ENCODE measurements around the gene STUM.

Gene STUM

GRCh38 chr1:226639631-226640061 is 91.1 kb downstream of the STUM start:
- DNase-seq (ENCODE audit: low read depth, low spot score) = no peak

- no peak for DNase-seq (ENCODE audit: low read depth, low spot score)
Observed at GRCh38 chr1:226640321-226641136, 92.0 kb downstream of the STUM start.

GRCh38 chr1:226641671-226642231 is 93.2 kb downstream of the STUM start:
- no peak for DNase-seq (ENCODE audit: low read depth, low spot score)

- no peak for DNase-seq (ENCODE audit: low read depth, low spot score)
Observed at GRCh38 chr1:226642421-226642820, 93.9 kb downstream of the STUM start.

GRCh38 chr1:226643177-226643576 is 94.6 kb downstream of the STUM start:
- no peak for DNase-seq (ENCODE audit: low read depth, low spot score)

- DNase-seq (ENCODE audit: low read depth, low spot score) = no peak
Observed at GRCh38 chr1:226643611-226644540, 95.3 kb downstream of the STUM start.

GRCh38 chr1:226644541-226645176 is 96.1 kb downstream of the STUM start:
- DNase-seq (ENCODE audit: low read depth, low spot score) = no peak

GRCh38 chr1:226645279-226645976 is 96.9 kb downstream of the STUM start:
- DNase-seq (ENCODE audit: low read depth, low spot score) = no peak

GRCh38 chr1:226646026-226646869 is 97.7 kb downstream of the STUM start:
- DNase-seq (ENCODE audit: low read depth, low spot score) = no peak

GRCh38 chr1:226646870-226647449 is 98.4 kb downstream of the STUM start:
- no peak for DNase-seq (ENCODE audit: low read depth, low spot score)

GRCh38 chr1:226647719-226648118 is 99.2 kb downstream of the STUM start:
- no peak for DNase-seq (ENCODE audit: low read depth, low spot score)

GRCh38 chr1:226648421-226648820 is 99.9 kb downstream of the STUM start:
- no peak for DNase-seq (ENCODE audit: low read depth, low spot score)

GRCh38 chr1:226649244-226649643 is 100.7 kb downstream of the STUM start:
- no peak for DNase-seq (ENCODE audit: low read depth, low spot score)

- DNase-seq (ENCODE audit: low read depth, low spot score) = no peak
Observed at GRCh38 chr1:226649780-226650179, 101.2 kb downstream of the STUM start.

- DNase-seq (ENCODE audit: low read depth, low spot score) = no peak
Observed at GRCh38 chr1:226650236-226650841, 101.8 kb downstream of the STUM start.

GRCh38 chr1:226651041-226651731 is 102.6 kb downstream of the STUM start:
- no peak for DNase-seq (ENCODE audit: low read depth, low spot score)

GRCh38 chr1:226651732-226652105 is 103.2 kb downstream of the STUM start:
- DNase-seq (ENCODE audit: low read depth, low spot score) = no peak

- DNase-seq (ENCODE audit: low read depth, low spot score) = no peak
Observed at GRCh38 chr1:226652613-226653012, 104.0 kb downstream of the STUM start.

Data from brain pericyte (primary cell).